WI38 (cell line): ENCODE data around the gene LSM7.
"Not testable (repeated sequence)": the region's sequence is repeated elsewhere in the genome, so short reads cannot be mapped to it uniquely, and the experiment has no call there.

ENCODE experiments used
- H3K4me3 ChIP-seq: 2 replicates; pipeline ENCODE4 v1.5.1; 2011; ENCODE audit warnings: low read depth, mild to moderate bottlenecking, control low read depth, low read length
- CTCF ChIP-seq: IDR thresholded peaks from 2 replicates; pipeline ENCODE4 v1.5.1; 2012; ENCODE audit warnings: low read depth, mild to moderate bottlenecking, control low read depth, low read length

The LSM7 gene

GRCh38 chr19:2353887-2354592 lies 25.7 kb upstream of the LSM7 start:
- no peak for TF ChIP-seq CTCF
- H3K4me3 ChIP-seq, result no peak overlapping the region

- no peak for TF ChIP-seq CTCF
- H3K4me3 ChIP-seq, result no peak overlapping the region
Observed at GRCh38 chr19:2353159-2353886, 24.9 kb upstream of the LSM7 start.

GRCh38 chr19:2352121-2352520 lies 23.7 kb upstream of the LSM7 start:
- H3K4me3 ChIP-seq, result no peak overlapping the region
- TF ChIP-seq CTCF, result no peak

GRCh38 chr19:2351591-2351990 lies 23.2 kb upstream of the LSM7 start:
- TF ChIP-seq CTCF, result no peak
- no peak overlapping the region for H3K4me3 ChIP-seq

- no peak overlapping the region for H3K4me3 ChIP-seq
- TF ChIP-seq CTCF, result no peak
Observed at GRCh38 chr19:2350656-2351055, 22.3 kb upstream of the LSM7 start.

- H3K4me3 ChIP-seq, result not testable (repeated sequence)
Observed at GRCh38 chr19:2349818-2350217, 21.4 kb upstream of the LSM7 start.

- H3K4me3 ChIP-seq, result no peak overlapping the region
- no peak for TF ChIP-seq CTCF
Observed at GRCh38 chr19:2345794-2346663, 17.6 kb upstream of the LSM7 start.
